Type B pancreatic cell (in vitro differentiated cells): ENCODE data around the gene PCK1. TPM values are rescaled to one million over a fixed set of nuclear protein-coding genes. Genes with fewer than 3 reads are reported as not detected.

ENCODE experiments used
- DNase-seq: peaks from one replicate; pipeline ENCODE4 v3.0.0; 2021; ENCODE audit warnings: mixed read lengths; ENCODE audit not compliant: unreplicated experiment; ENCODE audit errors: extremely low spot score
- H3K27ac Mint-ChIP-seq: 2 replicates; pipeline ENCODE4 v1.8.0; 2021; ENCODE audit warnings: mild to moderate bottlenecking, mixed read lengths
- H3K27me3 Mint-ChIP-seq: 2 replicates; pipeline ENCODE4 v1.8.0; 2021; ENCODE audit warnings: mixed read lengths
- H3K36me3 Mint-ChIP-seq: 2 replicates; pipeline ENCODE4 v1.8.0; 2021; ENCODE audit warnings: mixed read lengths
- H3K4me1 Mint-ChIP-seq: one replicate; pipeline ENCODE4 v1.8.0; 2021; ENCODE audit warnings: mixed read lengths; ENCODE audit not compliant: unreplicated experiment
- H3K4me3 Mint-ChIP-seq: 2 replicates; pipeline ENCODE4 v1.8.0; 2021; ENCODE audit warnings: mild to moderate bottlenecking, mixed read lengths
- H3K9me3 Mint-ChIP-seq: 2 replicates; pipeline ENCODE4 v1.8.0; 2021; ENCODE audit warnings: mixed read lengths
- CTCF ChIP-seq: fragments of 200-600 bp; sonication (generic); conservative IDR thresholded peaks from 2 replicates; pipeline ENCODE4 v1.5.0; 2021; ENCODE audit warnings: antibody characterized with exemption, mild to moderate bottlenecking
- total RNA-seq: library from RNA; stranded (reverse); gene quantifications from 2 replicates; pipeline ENCODE4 v1.2.1, GENCODE V29; 2021; ENCODE audit warnings: low replicate concordance

PCK1 gene
- total RNA-seq, 1 donor from 2014 or later = 2.3 TPM

DNA sequence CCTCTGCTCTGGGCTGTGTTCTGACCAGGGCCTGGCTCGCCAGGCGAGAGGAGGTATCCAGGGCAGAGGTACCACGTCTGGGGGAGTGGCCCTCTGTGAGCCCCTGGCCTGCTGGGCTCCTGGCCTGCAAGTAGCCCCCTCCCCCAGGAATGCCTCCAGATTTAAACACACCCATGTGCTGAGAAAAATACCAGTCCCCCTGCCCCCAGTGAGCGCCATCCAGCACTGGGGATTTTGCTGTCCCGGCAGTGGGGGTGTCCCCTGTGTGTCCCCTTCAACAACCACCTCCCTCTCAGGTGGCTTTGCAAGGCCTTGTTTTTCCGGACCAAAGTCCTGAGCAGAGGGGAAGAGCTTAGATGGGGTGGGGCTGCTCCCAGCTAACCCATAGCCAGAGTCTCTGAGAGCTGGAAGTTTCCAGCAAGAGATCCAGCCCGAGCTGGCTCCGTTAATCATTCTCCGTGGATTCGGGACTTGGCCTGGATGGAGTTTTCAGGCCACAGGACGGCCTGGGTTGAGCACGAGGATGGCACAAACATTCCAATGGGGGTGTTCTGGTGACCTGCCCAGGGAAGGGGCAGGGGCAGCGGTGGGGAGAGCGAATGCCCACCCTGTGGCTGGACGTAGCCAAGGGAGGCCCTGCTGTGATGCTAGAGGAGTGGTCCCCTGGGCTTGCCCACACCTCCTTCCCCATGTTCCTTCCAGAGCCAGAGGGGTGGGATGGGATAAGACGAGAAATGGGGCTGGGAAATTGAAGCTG lies 29.0 kb downstream of the PCK1 start:
- H3K27ac Mint-ChIP-seq = no peak overlapping the region
- no peak for TF ChIP-seq CTCF
- no peaks in the 10 kb centered on the region for H3K9me3 Mint-ChIP-seq
- H3K36me3 Mint-ChIP-seq = no peaks in the 10 kb centered on the region
- no peak for DNase-seq
- H3K27me3 Mint-ChIP-seq = peaks cover 33% of the 10 kb centered on the region
- no peak overlapping the region for H3K4me3 Mint-ChIP-seq
- peaks cover 26% of the 10 kb centered on the region for H3K4me1 Mint-ChIP-seq

GRCh38 chr20:57590485-57591288 lies 29.8 kb downstream of the PCK1 start:
- H3K9me3 Mint-ChIP-seq = no peaks in the 10 kb centered on the region
- TF ChIP-seq CTCF = no peak
- H3K4me1 Mint-ChIP-seq = peaks cover 18% of the 10 kb centered on the region
- peak overlapping the region; percentile 60 for H3K27ac Mint-ChIP-seq
- H3K4me3 Mint-ChIP-seq = no peak overlapping the region
- DNase-seq = no peak
- peaks cover 26% of the 10 kb centered on the region for H3K27me3 Mint-ChIP-seq
- no peaks in the 10 kb centered on the region for H3K36me3 Mint-ChIP-seq

DNA sequence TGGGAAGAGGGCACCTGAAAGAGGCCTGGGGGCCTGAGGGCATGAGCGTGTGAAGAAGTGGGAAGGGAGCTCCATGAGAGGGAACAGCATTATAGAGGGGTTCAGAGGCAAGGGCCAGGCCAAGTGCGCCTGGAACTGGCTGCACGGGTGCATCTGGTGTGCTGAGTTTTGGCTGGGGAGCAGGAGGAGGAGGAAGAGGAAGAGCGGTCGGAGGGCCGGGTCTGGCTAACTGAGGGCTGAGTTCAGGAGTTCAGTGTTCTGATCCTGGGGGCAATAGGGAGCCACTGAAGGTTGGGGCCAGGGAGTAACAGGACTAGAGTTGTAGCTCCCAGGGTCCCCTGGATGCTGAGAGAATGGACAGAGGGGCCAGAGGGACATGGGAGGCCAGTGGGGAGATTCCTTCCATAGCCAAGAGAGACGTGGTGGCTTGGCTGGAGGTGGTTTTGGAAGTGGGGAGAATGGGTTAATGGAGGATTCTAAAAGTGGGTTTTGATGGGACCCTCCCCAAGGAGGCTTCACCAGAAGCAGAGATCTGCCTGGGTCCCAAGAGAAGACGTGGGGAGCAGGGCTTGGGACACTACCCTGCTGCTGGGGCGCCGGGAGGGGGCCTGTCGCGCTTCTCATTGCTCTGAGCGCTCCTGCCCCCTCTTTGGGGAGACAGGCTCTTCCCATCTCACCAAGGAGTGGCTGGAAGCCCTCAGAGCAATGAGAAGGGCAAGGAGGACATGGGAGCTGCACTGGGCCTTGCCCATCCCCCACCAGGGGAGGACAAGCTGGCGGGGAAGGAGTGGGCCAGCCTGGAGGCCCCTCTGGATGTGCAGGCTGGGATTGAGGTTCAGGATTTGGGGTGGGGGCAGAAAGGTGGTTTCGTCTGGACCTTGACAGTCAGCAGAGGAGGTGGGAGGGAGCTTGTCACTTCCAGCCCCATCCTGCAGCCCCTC lies 30.6 kb downstream of the PCK1 start:
- no peak overlapping the region for H3K4me3 Mint-ChIP-seq
- no peaks in the 10 kb centered on the region for H3K9me3 Mint-ChIP-seq
- no peaks in the 10 kb centered on the region for H3K36me3 Mint-ChIP-seq
- no peak for TF ChIP-seq CTCF
- H3K27ac Mint-ChIP-seq = peak overlapping the region; percentile 60
- no peak for DNase-seq
- peaks cover 24% of the 10 kb centered on the region for H3K27me3 Mint-ChIP-seq
- peaks cover 17% of the 10 kb centered on the region for H3K4me1 Mint-ChIP-seq

DNA sequence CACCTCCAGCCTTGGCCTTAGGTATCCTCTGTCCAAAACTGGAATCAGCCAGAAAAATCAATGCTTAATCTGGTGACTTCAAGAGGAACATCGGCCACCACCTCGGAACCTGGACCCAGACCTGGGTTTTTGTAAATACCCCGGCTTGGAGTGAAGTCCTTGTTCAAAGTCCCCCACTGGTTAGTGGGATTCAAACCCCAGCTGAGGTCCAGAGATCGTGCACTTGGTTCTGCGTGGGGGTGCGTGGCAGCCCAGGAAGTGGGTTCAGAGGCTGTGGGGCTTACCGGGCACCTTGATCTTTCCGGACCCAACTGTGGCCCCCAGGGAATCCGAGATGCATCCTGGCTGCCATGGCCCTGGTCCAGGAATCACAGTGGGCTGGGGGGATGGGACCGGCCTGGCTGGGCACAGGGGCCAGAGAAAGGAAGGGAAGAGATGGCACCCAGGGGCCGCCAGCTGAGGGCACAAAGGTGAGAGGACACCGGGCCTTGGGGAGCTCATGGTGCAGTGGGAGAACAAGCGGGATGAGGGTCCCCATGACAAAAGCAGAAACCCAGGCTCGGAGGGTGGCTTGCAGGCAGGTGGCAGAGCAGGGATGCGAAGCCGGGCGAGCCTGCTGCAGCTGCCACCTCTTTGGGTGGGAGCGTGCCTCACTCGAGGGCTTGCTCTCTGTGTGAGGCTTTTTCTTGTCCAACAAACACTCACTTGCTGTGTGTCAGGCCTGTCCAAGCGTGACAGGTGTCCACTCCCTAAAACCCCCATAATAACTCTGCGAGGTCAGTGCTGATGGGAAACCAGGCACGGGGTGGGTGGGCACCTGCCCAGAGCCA lies 31.6 kb downstream of the PCK1 start:
- H3K36me3 Mint-ChIP-seq = no peaks in the 10 kb centered on the region
- peaks cover 20% of the 10 kb centered on the region for H3K27me3 Mint-ChIP-seq
- no peak for DNase-seq
- TF ChIP-seq CTCF = no peak
- peaks cover 13% of the 10 kb centered on the region for H3K4me1 Mint-ChIP-seq
- H3K9me3 Mint-ChIP-seq = no peaks in the 10 kb centered on the region
- H3K27ac Mint-ChIP-seq = no peak overlapping the region
- H3K4me3 Mint-ChIP-seq = no peak overlapping the region
